K562 (cell line): ENCODE measurements around the gene LAMTOR1. TPM values are rescaled to one million over a fixed set of nuclear protein-coding genes. Genes with fewer than 3 reads are reported as not detected.

Experiments used
- BRCA1 ChIP-seq, 2 experiments: fragments of 450-650 bp in 1 of 2; sonication (generic) in 1 of 2; formaldehyde crosslinking in 1 of 2; IDR thresholded peaks; 2 replicates each; pipeline versions ENCODE4 v1.5.0 to v1.6.1; 2017 to 2020; ENCODE audit warnings: mild to moderate bottlenecking in 1 of 2, missing genetic modification reagents in 1 of 2
- CBX5 ChIP-seq: IDR thresholded peaks from 2 replicates; pipeline ENCODE4 v1.6.1; 2014; ENCODE audit warnings: low read depth, borderline replicate concordance
- CSDE1 ChIP-seq, 2 experiments: fragments of 450-650 bp; IDR thresholded peaks; 2 replicates each; pipeline ENCODE4 v1.6.1; 2016; ENCODE audit warnings: mild to moderate bottlenecking in 1 of 2
- KDM2B ChIP-seq: fragments of 250-450 bp; sonication (Bioruptor Pico); IDR thresholded peaks from 2 replicates; pipeline ENCODE4 v1.8.0; 2021; ENCODE audit warnings: mild to moderate bottlenecking, moderate library complexity
- LARP7 ChIP-seq: fragments of 450-650 bp; IDR thresholded peaks from 2 replicates; pipeline ENCODE4 v1.6.1; 2016
- SIRT6 ChIP-seq: IDR thresholded peaks from one replicate; pipeline ENCODE4 v1.6.1; 2012; ENCODE audit warnings: low read depth, mild to moderate bottlenecking, control low read depth, inconsistent platforms, low read length, moderate library complexity
- STAT5B ChIP-seq: fragments of 250-450 bp; sonication (Bioruptor Pico); IDR thresholded peaks from 2 replicates; pipeline ENCODE4 v1.8.0; 2021; ENCODE audit warnings: mild to moderate bottlenecking, inconsistent platforms
- ZC3H11A ChIP-seq: IDR thresholded peaks from 2 replicates; pipeline ENCODE4 v1.6.1; 2012; ENCODE audit warnings: low read depth, low read length, improper control_type of control experiment
- polyA plus RNA-seq, 8 experiments: library from polyadenylated mRNA; depleted of rRNA in 4 of 8; stranded (reverse) in 5 of 8; unstranded in 3 of 8; fragments of >200 nt; fragmentation: Nextera tagmentation in 2 of 8; fragmentation: Illumina TruSeq in 1 of 8; extraction: Ambion mirVana in 2 of 8; extraction: Trizol in 1 of 8; gene quantifications; 2 replicates each; pipeline versions ENCODE4 v1.2.1 to v1.2.3, GENCODE V29; 2011 to 2014; ENCODE audit warnings: inconsistent platforms in 1 of 8, missing spikeins in 1 of 8
- total RNA-seq, 7 experiments: library from RNA; depleted of rRNA in 6 of 7; stranded (reverse); fragments of >200 nt in 6 of 7; fragmentation: Illumina TruSeq in 2 of 7; extraction: Trizol in 2 of 7; gene quantifications; 2 replicates each; pipeline versions ENCODE4 v1.2.1 to v1.2.3, GENCODE V29; 2011 to 2021; ENCODE audit warnings: low replicate concordance in 1 of 7
- TF ChIP-seq, protein P1 (sequence below): fragments of 150-350 bp; conservative IDR thresholded peaks from 2 replicates; pipeline ENCODE4 v1.6.1; 2014; ENCODE audit warnings: low read length
- TF ChIP-seq, protein P2 (sequence below): sonication (generic); formaldehyde crosslinking; IDR thresholded peaks from 2 replicates; pipeline ENCODE4 v1.8.0; 2023; ENCODE audit warnings: mild to moderate bottlenecking, missing genetic modification reagents
- TF ChIP-seq, protein P3 (sequence below): fragments of 450-650 bp; formaldehyde crosslinking; IDR thresholded peaks from 2 replicates; pipeline ENCODE4 v1.4.0; 2020; ENCODE audit warnings: mild to moderate bottlenecking, moderate library complexity
- TF ChIP-seq, protein P4 (sequence below): fragments of 450-650 bp; IDR thresholded peaks from 2 replicates; pipeline ENCODE4 v1.6.1; 2017; ENCODE audit warnings: antibody characterized with exemption
- TF ChIP-seq, protein P5 (sequence below): fragments of 250-450 bp; sonication (Bioruptor Pico); IDR thresholded peaks from 2 replicates; pipeline ENCODE4 v1.8.0; 2022; ENCODE audit warnings: inconsistent platforms, mild to moderate bottlenecking, moderate library complexity, borderline replicate concordance
- TF ChIP-seq, protein P6 (sequence below): sonication (generic); IDR thresholded peaks from 2 replicates; pipeline ENCODE4 v1.6.1; 2016

LAMTOR1 gene
- total and polyA plus RNA-seq, 9 of the 15 experiments (the other 6 are each of a cell fraction or from before 2014, with no cell fraction given): 62.6 to 104 (median 85.3) TPM

DNA sequence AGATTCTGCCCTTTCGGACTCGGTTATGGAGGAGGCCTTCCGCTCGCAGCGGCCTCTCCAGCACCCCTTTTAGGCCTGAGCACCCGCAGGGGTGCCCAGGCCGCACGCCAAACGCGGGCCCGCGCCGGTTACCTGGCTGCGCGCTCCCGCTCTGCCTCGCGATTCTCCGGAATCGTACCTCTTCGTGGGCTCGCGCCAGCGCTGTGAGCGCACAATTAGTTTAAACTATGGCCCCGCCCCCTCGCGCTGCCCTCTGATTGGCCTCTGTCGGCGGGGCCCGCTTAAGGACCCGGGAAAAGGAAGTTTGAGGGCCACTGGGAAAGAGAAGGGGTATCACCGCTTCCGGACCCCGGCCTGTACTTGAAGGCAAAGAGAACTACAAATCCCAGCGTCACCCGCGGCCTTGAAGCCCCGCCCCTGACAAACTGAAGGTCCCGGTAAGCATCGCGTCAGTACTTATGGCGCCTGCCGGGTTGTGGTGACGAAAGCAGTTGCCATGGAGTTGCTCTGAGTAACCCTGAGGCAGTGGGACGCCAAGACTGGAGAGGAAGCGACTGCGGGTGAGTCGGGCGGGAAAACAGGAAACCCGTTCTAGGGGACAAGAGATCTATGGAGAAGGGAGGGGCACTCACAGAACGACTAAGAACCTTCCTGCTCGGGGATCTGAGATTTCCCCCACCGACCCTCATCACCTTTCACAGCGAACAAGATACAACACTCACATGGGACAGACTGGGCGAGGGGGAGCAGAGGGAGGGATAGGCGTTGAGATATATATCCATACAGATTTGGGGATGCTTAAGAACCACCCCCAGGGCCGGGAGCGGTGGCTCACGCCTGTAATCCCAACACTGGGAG lies 22.5 kb downstream of the LAMTOR1 start, which contains the start of the genes LRRC51 and NUMA1 (continued):
- TF ChIP-seq, protein P1, sequence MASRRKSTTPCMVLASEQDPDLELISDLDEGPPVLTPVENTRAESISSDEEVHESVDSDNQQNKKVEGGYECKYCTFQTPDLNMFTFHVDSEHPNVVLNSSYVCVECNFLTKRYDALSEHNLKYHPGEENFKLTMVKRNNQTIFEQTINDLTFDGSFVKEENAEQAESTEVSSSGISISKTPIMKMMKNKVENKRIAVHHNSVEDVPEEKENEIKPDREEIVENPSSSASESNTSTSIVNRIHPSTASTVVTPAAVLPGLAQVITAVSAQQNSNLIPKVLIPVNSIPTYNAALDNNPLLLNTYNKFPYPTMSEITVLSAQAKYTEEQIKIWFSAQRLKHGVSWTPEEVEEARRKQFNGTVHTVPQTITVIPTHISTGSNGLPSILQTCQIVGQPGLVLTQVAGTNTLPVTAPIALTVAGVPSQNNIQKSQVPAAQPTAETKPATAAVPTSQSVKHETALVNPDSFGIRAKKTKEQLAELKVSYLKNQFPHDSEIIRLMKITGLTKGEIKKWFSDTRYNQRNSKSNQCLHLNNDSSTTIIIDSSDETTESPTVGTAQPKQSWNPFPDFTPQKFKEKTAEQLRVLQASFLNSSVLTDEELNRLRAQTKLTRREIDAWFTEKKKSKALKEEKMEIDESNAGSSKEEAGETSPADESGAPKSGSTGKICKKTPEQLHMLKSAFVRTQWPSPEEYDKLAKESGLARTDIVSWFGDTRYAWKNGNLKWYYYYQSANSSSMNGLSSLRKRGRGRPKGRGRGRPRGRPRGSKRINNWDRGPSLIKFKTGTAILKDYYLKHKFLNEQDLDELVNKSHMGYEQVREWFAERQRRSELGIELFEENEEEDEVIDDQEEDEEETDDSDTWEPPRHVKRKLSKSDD: no peak
- TF ChIP-seq CBX5 (no peak), CSDE1 (IDR thresholded peaks at IDR 0.05) (peak in 1 of 2 experiments; percentile 97; a peak in 2 of 4 replicates), LARP7 (no peak), STAT5B (CRISPR knock-in tag) (no peak), KDM2B (CRISPR knock-in tag) (no peak), ZC3H11A (no peak; the same call in 1 of the 2 replicates), BRCA1 (IDR thresholded peaks at IDR 0.05) (no peak), BRCA1 (CRISPR knock-in tag; IDR thresholded peaks at IDR 0.05) (no peak), SIRT6 (no peak)
- TF ChIP-seq, protein P2, sequence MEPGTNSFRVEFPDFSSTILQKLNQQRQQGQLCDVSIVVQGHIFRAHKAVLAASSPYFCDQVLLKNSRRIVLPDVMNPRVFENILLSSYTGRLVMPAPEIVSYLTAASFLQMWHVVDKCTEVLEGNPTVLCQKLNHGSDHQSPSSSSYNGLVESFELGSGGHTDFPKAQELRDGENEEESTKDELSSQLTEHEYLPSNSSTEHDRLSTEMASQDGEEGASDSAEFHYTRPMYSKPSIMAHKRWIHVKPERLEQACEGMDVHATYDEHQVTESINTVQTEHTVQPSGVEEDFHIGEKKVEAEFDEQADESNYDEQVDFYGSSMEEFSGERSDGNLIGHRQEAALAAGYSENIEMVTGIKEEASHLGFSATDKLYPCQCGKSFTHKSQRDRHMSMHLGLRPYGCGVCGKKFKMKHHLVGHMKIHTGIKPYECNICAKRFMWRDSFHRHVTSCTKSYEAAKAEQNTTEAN (CRISPR knock-in tag): no peak
- TF ChIP-seq, protein P3, sequence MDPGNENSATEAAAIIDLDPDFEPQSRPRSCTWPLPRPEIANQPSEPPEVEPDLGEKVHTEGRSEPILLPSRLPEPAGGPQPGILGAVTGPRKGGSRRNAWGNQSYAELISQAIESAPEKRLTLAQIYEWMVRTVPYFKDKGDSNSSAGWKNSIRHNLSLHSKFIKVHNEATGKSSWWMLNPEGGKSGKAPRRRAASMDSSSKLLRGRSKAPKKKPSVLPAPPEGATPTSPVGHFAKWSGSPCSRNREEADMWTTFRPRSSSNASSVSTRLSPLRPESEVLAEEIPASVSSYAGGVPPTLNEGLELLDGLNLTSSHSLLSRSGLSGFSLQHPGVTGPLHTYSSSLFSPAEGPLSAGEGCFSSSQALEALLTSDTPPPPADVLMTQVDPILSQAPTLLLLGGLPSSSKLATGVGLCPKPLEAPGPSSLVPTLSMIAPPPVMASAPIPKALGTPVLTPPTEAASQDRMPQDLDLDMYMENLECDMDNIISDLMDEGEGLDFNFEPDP (CRISPR knock-in tag): no peak
- TF ChIP-seq, protein P4, sequence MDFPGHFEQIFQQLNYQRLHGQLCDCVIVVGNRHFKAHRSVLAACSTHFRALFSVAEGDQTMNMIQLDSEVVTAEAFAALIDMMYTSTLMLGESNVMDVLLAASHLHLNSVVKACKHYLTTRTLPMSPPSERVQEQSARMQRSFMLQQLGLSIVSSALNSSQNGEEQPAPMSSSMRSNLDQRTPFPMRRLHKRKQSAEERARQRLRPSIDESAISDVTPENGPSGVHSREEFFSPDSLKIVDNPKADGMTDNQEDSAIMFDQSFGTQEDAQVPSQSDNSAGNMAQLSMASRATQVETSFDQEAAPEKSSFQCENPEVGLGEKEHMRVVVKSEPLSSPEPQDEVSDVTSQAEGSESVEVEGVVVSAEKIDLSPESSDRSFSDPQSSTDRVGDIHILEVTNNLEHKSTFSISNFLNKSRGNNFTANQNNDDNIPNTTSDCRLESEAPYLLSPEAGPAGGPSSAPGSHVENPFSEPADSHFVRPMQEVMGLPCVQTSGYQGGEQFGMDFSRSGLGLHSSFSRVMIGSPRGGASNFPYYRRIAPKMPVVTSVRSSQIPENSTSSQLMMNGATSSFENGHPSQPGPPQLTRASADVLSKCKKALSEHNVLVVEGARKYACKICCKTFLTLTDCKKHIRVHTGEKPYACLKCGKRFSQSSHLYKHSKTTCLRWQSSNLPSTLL: no peak
- TF ChIP-seq, protein P5, sequence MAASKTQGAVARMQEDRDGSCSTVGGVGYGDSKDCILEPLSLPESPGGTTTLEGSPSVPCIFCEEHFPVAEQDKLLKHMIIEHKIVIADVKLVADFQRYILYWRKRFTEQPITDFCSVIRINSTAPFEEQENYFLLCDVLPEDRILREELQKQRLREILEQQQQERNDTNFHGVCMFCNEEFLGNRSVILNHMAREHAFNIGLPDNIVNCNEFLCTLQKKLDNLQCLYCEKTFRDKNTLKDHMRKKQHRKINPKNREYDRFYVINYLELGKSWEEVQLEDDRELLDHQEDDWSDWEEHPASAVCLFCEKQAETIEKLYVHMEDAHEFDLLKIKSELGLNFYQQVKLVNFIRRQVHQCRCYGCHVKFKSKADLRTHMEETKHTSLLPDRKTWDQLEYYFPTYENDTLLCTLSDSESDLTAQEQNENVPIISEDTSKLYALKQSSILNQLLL (CRISPR knock-in tag): no peak
- TF ChIP-seq, protein P6, sequence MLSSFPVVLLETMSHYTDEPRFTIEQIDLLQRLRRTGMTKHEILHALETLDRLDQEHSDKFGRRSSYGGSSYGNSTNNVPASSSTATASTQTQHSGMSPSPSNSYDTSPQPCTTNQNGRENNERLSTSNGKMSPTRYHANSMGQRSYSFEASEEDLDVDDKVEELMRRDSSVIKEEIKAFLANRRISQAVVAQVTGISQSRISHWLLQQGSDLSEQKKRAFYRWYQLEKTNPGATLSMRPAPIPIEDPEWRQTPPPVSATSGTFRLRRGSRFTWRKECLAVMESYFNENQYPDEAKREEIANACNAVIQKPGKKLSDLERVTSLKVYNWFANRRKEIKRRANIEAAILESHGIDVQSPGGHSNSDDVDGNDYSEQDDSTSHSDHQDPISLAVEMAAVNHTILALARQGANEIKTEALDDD: no peak
